ENCODE results near the gene DPF1. TPM values are rescaled to one million over a fixed set of nuclear protein-coding genes. Genes with fewer than 3 reads are reported as not detected.

DPF1 gene
- total RNA-seq, 1 experiment from 2014 or later, result 7.5 TPM

DNA sequence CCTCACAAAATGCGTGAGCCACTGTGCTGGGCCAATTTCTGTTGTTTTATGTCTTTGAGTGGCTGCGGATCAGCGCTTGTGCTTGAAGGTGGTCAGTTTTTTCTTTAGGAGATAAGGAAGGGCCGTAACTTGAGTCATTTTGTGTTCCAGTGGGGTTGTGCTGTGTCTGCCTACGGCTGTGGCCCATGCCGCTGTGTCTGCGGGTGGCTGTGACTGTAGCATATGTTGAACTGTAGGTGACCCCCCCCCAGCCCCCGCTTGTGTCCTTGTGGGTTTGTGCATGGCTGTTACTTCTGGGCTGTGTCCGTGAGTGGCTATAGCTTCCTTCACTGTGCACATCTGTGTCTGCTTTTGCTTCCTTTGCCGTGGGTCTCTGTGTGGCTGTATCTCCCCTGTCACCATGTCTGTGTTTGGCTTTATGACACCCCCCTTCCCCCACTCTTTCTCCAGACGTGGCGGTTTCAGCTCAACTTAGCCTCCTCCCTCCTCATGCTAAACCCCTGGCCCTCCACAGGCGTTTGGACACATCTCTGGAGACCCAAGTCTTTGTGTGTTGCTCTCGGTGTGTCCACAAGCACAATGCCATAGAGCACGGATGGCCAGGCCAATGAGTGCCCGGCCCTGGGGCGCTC, 31.5 kb upstream of the DPF1 start:
- DNase-seq (ENCODE audit: low read depth, low spot score) (no peak), ATAC-seq (peak; percentile 47)
- peak overlapping the region; percentile 60 to 78 for H3K4me3 ChIP-seq (ENCODE audit: low read depth in 2 of 2, low read length in 2 of 2)
- H3K27me3 ChIP-seq (ENCODE audit: control insufficient read depth, insufficient read depth, low read length), result no peaks in the 10 kb centered on the region
- peaks cover 44% of the 10 kb centered on the region for H3K4me1 ChIP-seq (ENCODE audit: control insufficient read depth, insufficient read depth, low read length)
- TSS peak; percentile 86 for BruUV-seq (replicated peaks)
- TF ChIP-seq, protein P1, sequence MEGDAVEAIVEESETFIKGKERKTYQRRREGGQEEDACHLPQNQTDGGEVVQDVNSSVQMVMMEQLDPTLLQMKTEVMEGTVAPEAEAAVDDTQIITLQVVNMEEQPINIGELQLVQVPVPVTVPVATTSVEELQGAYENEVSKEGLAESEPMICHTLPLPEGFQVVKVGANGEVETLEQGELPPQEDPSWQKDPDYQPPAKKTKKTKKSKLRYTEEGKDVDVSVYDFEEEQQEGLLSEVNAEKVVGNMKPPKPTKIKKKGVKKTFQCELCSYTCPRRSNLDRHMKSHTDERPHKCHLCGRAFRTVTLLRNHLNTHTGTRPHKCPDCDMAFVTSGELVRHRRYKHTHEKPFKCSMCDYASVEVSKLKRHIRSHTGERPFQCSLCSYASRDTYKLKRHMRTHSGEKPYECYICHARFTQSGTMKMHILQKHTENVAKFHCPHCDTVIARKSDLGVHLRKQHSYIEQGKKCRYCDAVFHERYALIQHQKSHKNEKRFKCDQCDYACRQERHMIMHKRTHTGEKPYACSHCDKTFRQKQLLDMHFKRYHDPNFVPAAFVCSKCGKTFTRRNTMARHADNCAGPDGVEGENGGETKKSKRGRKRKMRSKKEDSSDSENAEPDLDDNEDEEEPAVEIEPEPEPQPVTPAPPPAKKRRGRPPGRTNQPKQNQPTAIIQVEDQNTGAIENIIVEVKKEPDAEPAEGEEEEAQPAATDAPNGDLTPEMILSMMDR (IDR thresholded peaks at IDR 0.05), result no peak
- TF ChIP-seq, protein P2, sequence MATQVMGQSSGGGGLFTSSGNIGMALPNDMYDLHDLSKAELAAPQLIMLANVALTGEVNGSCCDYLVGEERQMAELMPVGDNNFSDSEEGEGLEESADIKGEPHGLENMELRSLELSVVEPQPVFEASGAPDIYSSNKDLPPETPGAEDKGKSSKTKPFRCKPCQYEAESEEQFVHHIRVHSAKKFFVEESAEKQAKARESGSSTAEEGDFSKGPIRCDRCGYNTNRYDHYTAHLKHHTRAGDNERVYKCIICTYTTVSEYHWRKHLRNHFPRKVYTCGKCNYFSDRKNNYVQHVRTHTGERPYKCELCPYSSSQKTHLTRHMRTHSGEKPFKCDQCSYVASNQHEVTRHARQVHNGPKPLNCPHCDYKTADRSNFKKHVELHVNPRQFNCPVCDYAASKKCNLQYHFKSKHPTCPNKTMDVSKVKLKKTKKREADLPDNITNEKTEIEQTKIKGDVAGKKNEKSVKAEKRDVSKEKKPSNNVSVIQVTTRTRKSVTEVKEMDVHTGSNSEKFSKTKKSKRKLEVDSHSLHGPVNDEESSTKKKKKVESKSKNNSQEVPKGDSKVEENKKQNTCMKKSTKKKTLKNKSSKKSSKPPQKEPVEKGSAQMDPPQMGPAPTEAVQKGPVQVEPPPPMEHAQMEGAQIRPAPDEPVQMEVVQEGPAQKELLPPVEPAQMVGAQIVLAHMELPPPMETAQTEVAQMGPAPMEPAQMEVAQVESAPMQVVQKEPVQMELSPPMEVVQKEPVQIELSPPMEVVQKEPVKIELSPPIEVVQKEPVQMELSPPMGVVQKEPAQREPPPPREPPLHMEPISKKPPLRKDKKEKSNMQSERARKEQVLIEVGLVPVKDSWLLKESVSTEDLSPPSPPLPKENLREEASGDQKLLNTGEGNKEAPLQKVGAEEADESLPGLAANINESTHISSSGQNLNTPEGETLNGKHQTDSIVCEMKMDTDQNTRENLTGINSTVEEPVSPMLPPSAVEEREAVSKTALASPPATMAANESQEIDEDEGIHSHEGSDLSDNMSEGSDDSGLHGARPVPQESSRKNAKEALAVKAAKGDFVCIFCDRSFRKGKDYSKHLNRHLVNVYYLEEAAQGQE (IDR thresholded peaks at IDR 0.05; ENCODE audit: insufficient read depth in 1 of 2, low read depth in 2 of 2, low read length in 1 of 2), result no peak
- no peak for TF ChIP-seq POLR2AphosphoS5 (IDR thresholded peaks at IDR 0.05; ENCODE audit: low read depth, low read length)
- TF ChIP-seq SIN3A (IDR thresholded peaks at IDR 0.05; ENCODE audit: borderline replicate concordance, insufficient read depth, low read depth, low read length), result no peak
- TF ChIP-seq TCF7L2 (IDR thresholded peaks at IDR 0.05; ENCODE audit: low read depth, low read length), result no peak
- intact Hi-C loops (cut with micrococcal nuclease; ENCODE audit: unreplicated experiment), result no loop called here
- peak overlapping the region; percentile 90 for H3K27ac ChIP-seq (ENCODE audit: low read length)
- ChIA-PET CTCF (interaction anchor here (0.6 to 1.2 kb wide), 6 partner anchors 9 to 172 kb away, joined by 3 to 8 read pairs (median 4); partner anchors contain the start of gene CATSPERG), POLR2A (interaction anchor here (0.6 kb wide), 2 partner anchors 50 to 60 kb away, joined by 7 to 8 read pairs; no protein-coding TSS in a partner anchor)
- no peaks in the 10 kb centered on the region for H3K9me3 ChIP-seq (ENCODE audit: control insufficient read depth, insufficient read depth, low read depth, low read length)
- in situ Hi-C loops (cut with HindIII; ENCODE audit: low pct_unique_long_range_greater_than_20kb, low sequenced_read_pairs), result no loop called here
- H3K36me3 ChIP-seq (ENCODE audit: control insufficient read depth, insufficient read depth, low read length), result no peaks in the 10 kb centered on the region

DNA sequence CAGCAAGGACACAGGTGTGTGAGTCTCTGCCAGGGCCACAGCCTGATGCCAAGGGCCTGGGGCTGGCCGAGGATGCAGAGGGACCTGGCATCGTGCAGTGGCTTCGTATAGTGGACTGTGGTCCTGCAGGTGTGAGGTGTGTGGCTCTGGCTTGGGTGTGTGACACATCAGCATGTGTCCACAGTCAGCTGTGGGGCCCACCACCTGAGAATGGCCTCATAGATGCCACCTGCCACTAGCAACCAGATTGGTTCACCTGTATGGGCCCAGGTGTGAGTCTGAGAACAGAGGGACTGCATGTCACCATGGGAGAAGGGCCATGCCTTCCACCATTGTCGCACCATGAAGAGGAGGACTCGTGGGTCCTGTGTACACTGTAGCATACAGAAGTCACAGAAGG, 29.8 kb upstream of the DPF1 start:
- no peak for ATAC-seq
- no TSS peak for BruUV-seq (replicated peaks)
- ChIA-PET CTCF (no interaction called here), POLR2A (no interaction called here)
- 0 out of 2 replicates have a peak, but pooled peaks cover 2% of the 10 kb centered on the region for H3K36me3 ChIP-seq (ENCODE audit: control insufficient read depth, insufficient read depth, low read length)
- no peak for TF ChIP-seq TCF7L2 (IDR thresholded peaks at IDR 0.05; ENCODE audit: low read depth, low read length)
- no peak for TF ChIP-seq SIN3A (IDR thresholded peaks at IDR 0.05; ENCODE audit: borderline replicate concordance, insufficient read depth, low read depth, low read length)
- TF ChIP-seq, protein P2 (IDR thresholded peaks at IDR 0.05; ENCODE audit: insufficient read depth in 1 of 2, low read depth in 2 of 2, low read length in 1 of 2), result no peak
- no peak for TF ChIP-seq POLR2AphosphoS5 (IDR thresholded peaks at IDR 0.05; ENCODE audit: low read depth, low read length)
- TF ChIP-seq, protein P1 (IDR thresholded peaks at IDR 0.05), result no peak
- H3K4me1 ChIP-seq (ENCODE audit: control insufficient read depth, insufficient read depth, low read length), result peaks cover 48% of the 10 kb centered on the region
- peak overlapping the region in 1 of 2 experiments; percentile 78; a peak in 2 of 4 replicates for H3K4me3 ChIP-seq (ENCODE audit: low read depth in 2 of 2, low read length in 2 of 2)
- intact Hi-C loops (cut with micrococcal nuclease; ENCODE audit: unreplicated experiment), result no loop called here
- DNase-seq (ENCODE audit: low read depth, low spot score), result no peak
- in situ Hi-C loops (cut with HindIII; ENCODE audit: low pct_unique_long_range_greater_than_20kb, low sequenced_read_pairs), result no loop called here
- H3K27me3 ChIP-seq (ENCODE audit: control insufficient read depth, insufficient read depth, low read length), result no peaks in the 10 kb centered on the region
- peak overlapping the region; percentile 90 for H3K27ac ChIP-seq (ENCODE audit: low read length)
- no peaks in the 10 kb centered on the region for H3K9me3 ChIP-seq (ENCODE audit: control insufficient read depth, insufficient read depth, low read depth, low read length)

Data from Panc1 (cell line).